NB4 (cell line): ENCODE data around the gene STX19.

Experiments used
- DNase-seq: peaks from one replicate; pipeline ENCODE4 v3.0.0; 2010; ENCODE audit warnings: low read depth
- H3K4me3 ChIP-seq: one replicate; pipeline ENCODE4 v1.5.1; 2011; ENCODE audit warnings: mild to moderate bottlenecking, low read depth, low read length, moderate library complexity
- MYC ChIP-seq: IDR thresholded peaks from 2 replicates; pipeline ENCODE4 v1.6.1; 2011; ENCODE audit warnings: low read depth, low read length
- POLR2A ChIP-seq: IDR thresholded peaks from 2 replicates; pipeline ENCODE4 v1.6.1; 2011; ENCODE audit warnings: mild to moderate bottlenecking; ENCODE audit not compliant: insufficient read length; ENCODE audit errors: extremely low read depth
- TF ChIP-seq, protein P1 (sequence below): IDR thresholded peaks from 2 replicates; pipeline ENCODE4 v1.6.1; 2011; ENCODE audit warnings: low read depth, low read length
- TF ChIP-seq, protein P2 (sequence below): IDR thresholded peaks from one replicate; pipeline ENCODE4 v1.5.1; 2012; ENCODE audit warnings: low read depth, low read length

STX19 gene, protein sequence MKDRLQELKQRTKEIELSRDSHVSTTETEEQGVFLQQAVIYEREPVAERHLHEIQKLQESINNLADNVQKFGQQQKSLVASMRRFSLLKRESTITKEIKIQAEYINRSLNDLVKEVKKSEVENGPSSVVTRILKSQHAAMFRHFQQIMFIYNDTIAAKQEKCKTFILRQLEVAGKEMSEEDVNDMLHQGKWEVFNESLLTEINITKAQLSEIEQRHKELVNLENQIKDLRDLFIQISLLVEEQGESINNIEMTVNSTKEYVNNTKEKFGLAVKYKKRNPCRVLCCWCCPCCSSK

DNA sequence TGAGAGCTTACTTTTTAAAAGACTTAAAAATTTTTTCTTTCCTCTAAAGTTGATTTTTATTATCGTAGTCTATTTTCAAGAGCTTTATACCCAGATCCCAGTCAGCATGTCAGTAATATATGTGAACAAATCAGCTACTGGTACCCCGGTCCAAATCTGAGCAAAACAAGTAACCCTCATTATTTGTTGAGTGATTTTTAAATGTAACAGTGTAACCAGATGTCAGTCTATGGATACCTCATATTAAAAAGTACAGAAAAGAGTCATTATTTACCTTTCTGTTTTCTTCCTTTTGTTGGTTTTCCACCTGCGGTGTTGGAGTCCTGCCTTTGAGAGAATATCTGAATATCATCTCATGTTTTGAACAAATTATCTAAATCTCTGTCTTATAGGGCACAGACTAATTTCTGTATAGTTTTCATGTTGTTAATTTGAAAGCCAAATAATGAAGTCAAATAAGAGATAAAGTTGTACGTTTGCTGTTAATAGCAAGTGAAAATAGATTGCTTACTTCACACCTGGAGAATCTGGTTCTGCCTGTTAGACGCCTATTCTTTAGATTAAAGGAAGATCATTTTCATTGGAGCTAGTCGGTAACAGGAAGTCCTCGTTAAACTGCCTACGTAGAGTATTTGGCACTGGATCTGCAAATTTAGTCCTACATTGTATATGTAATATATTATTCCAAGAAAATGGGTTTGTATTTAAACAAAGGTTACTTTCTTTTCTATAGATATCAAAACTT is at the start of gene STX19:
Gene STX19, minus strand, starts transcription at position 505 of the 745 bp plus-strand sequence. CDS start 13,328 bp downstream, outside the sequence.
- TF ChIP-seq POLR2A (no peak), MYC (no peak)
- TF ChIP-seq, protein P1, sequence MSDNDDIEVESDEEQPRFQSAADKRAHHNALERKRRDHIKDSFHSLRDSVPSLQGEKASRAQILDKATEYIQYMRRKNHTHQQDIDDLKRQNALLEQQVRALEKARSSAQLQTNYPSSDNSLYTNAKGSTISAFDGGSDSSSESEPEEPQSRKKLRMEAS = no peak
- TF ChIP-seq, protein P2, sequence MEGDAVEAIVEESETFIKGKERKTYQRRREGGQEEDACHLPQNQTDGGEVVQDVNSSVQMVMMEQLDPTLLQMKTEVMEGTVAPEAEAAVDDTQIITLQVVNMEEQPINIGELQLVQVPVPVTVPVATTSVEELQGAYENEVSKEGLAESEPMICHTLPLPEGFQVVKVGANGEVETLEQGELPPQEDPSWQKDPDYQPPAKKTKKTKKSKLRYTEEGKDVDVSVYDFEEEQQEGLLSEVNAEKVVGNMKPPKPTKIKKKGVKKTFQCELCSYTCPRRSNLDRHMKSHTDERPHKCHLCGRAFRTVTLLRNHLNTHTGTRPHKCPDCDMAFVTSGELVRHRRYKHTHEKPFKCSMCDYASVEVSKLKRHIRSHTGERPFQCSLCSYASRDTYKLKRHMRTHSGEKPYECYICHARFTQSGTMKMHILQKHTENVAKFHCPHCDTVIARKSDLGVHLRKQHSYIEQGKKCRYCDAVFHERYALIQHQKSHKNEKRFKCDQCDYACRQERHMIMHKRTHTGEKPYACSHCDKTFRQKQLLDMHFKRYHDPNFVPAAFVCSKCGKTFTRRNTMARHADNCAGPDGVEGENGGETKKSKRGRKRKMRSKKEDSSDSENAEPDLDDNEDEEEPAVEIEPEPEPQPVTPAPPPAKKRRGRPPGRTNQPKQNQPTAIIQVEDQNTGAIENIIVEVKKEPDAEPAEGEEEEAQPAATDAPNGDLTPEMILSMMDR = no peak
- DNase-seq = no peak
- H3K4me3 ChIP-seq = no peak within 1 kb of the TSS

DNA sequence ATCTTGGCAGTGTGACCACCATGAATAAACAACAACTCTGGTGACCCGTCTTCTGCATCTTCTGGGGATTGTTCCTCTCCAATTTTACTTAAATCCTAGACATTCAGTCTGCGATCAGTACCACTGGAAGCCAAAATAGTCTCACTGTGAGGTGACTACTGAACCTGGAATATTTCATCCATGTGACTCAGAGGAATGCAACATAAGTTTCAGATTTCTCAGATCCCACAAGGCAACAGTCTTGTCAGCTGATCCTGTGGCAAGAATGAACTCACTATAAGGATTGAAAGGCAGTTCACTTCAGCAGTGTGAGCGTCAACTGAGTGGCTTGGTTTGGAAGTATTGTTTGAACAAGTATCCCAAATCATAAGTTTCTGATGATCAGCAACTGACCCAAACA is 47.7 kb upstream of the STX19 start:
- no peak for DNase-seq
- TF ChIP-seq, protein P2 = no peak
- no peak for TF ChIP-seq MYC
- TF ChIP-seq, protein P1 = no peak
- no peak for TF ChIP-seq POLR2A
- H3K4me3 ChIP-seq = no peak overlapping the region

DNA sequence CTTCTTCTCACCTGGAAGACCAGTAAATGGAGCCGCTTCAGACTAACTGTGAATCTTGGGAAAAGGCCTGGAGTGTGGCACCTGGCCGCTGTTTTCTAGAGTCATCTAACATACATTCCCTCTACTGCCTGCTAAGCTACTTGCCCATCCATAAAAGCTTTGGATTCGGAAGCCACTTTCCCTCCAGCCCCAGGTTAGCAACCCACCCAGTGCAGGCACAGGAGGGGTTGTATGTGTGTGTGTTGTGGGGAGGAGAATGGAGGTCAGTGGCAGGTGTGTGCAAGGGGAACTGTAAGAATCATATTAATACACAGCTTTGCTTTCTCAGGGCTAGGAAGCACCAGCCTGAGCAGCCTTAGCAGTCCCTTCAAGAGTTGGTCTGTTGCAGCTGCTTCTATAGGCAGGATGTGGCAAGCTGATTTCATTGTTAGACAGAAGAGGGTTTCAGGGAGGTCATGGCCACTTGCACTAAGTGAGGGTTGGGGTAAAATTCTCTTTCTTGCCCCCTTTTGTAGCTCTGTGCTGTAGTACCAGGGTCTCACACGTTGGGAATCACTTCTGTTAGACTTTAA is 43.4 kb upstream of the STX19 start:
- TF ChIP-seq, protein P2 = no peak
- TF ChIP-seq, protein P1 = no peak
- TF ChIP-seq POLR2A (no peak), MYC (no peak)
- no peak for DNase-seq
- H3K4me3 ChIP-seq = no peak overlapping the region

DNA sequence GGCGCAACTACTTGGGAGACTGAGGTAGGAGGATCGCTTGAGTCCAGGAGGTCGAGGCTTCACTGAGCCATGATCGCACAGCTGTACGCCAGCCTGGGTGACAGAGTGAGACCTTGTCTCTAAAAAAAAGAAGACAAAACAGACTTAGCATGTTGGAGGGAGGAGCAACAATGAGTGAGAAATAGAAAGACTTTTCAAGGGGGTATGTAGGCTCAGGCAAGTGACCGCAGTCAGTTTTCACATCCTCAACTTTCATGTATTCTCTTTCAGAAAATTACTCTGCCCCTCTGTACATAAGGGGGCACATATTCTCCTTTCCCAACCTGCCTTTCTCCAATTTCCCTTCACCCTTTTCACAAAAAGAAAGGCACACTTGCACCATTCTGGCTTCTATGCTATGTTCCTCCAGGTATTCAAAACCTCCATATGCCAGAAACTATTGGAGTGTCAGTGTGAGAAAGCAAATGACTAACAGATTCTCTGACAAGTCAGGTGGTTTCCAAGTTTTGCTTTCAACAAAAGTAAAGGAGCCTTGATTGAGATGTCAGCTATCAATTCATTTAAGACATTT is 42.0 kb upstream of the STX19 start:
- TF ChIP-seq, protein P1 = no peak
- TF ChIP-seq POLR2A (no peak), MYC (no peak)
- TF ChIP-seq, protein P2 = no peak
- no peak for DNase-seq
- no peak overlapping the region for H3K4me3 ChIP-seq

DNA sequence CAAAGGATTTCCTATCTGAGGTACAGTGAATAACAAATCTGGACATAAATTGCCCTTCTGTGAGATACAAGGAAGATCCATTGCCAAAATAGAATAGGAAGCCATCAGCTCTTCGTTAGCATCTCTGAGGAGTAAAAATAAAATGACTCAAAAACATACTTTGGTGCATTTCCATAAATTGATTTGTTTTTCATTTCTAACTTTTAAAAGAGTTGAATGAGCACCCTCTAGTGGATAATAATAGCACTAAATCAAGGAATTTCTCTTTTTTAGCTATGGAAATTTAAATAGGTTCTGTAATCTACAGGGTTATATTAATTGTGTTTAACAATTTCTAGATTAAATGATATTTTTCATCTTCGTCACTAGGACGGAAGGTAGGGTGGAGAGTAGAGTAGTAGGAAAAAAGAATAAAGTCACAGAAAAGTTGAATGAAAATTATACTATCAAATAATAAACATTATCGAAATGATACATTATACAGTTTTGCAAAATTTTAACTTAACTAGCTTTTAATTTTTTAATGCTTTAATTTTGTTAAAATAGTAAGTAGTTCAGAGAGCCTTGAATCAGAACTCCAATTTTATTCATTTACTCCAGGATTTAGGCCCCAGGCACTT is 40.9 kb upstream of the STX19 start:
- DNase-seq = peak; percentile 20
- TF ChIP-seq, protein P2 = peak; percentile 15
- TF ChIP-seq MYC = no peak

More for the DNA sequence above, 40.9 kb upstream of the STX19 start:
- no peak overlapping the region for H3K4me3 ChIP-seq
